BE2C (cell line): ENCODE measurements around the gene ADAMTSL1.

Source experiments
- DNase-seq: peaks from one replicate; pipeline ENCODE4 v3.0.0-alpha.2; 2020
- H3K27me3 ChIP-seq: fragments of 250-450 bp; sonication (Bioruptor Pico); 2 replicates; pipeline ENCODE4 v1.5.1; 2020; ENCODE audit warnings: mild to moderate bottlenecking
- H3K36me3 ChIP-seq: fragments of 250-450 bp; sonication (Bioruptor Pico); 2 replicates; pipeline ENCODE4 v1.5.1; 2020; ENCODE audit warnings: mild to moderate bottlenecking
- H3K4me1 ChIP-seq: fragments of 250-450 bp; sonication (Bioruptor Pico); 2 replicates; pipeline ENCODE4 v1.5.1; 2020
- H3K4me3 ChIP-seq: 2 replicates; pipeline ENCODE4 v1.5.1; 2011; ENCODE audit warnings: low read depth, low read length
- H3K9me3 ChIP-seq: fragments of 250-450 bp; sonication (Bioruptor Pico); 2 replicates; pipeline ENCODE4 v1.5.1; 2020
- CTCF ChIP-seq: IDR thresholded peaks from 2 replicates; pipeline ENCODE4 v1.5.1; 2012; ENCODE audit warnings: mild to moderate bottlenecking, low read depth, low read length

Gene ADAMTSL1

GRCh38 chr9:18829873-18830272, 355.9 kb downstream of the ADAMTSL1 start:
- no peaks in the 10 kb centered on the region for H3K36me3 ChIP-seq
- no peak overlapping the region for H3K4me3 ChIP-seq
- DNase-seq = peak; percentile 24
- no peaks in the 10 kb centered on the region for H3K9me3 ChIP-seq
- TF ChIP-seq CTCF = no peak
- no peaks in the 10 kb centered on the region for H3K4me1 ChIP-seq
- no peaks in the 10 kb centered on the region for H3K27me3 ChIP-seq

GRCh38 chr9:18834740-18835361, 360.9 kb downstream of the ADAMTSL1 start:
- Histone ChIP-seq H3K27me3 (no peaks in the 10 kb centered on the region), H3K4me3 (no peak overlapping the region), H3K4me1 (no peaks in the 10 kb centered on the region), H3K36me3 (no peaks in the 10 kb centered on the region), H3K9me3 (no peaks in the 10 kb centered on the region)
- DNase-seq = no peak
- TF ChIP-seq CTCF = no peak

GRCh38 chr9:18837402-18837801, 363.4 kb downstream of the ADAMTSL1 start:
- no peak overlapping the region for H3K4me3 ChIP-seq
- no peaks in the 10 kb centered on the region for H3K27me3 ChIP-seq
- H3K4me1 ChIP-seq = no peaks in the 10 kb centered on the region
- H3K9me3 ChIP-seq = no peaks in the 10 kb centered on the region
- no peaks in the 10 kb centered on the region for H3K36me3 ChIP-seq
- DNase-seq = no peak
- TF ChIP-seq CTCF = no peak

- Histone ChIP-seq H3K27me3 (no peaks in the 10 kb centered on the region), H3K4me1 (peaks cover 13% of the 10 kb centered on the region), H3K9me3 (no peaks in the 10 kb centered on the region), H3K4me3 (no peak overlapping the region), H3K36me3 (no peaks in the 10 kb centered on the region)
- no peak for TF ChIP-seq CTCF
- peak; percentile 61 for DNase-seq
Measured at GRCh38 chr9:18847576-18848275, 373.8 kb downstream of the ADAMTSL1 start.

GRCh38 chr9:18848657-18849056, 374.7 kb downstream of the ADAMTSL1 start:
- Histone ChIP-seq H3K4me3 (no peak overlapping the region), H3K36me3 (no peaks in the 10 kb centered on the region), H3K4me1 (peaks cover 13% of the 10 kb centered on the region), H3K27me3 (no peaks in the 10 kb centered on the region), H3K9me3 (no peaks in the 10 kb centered on the region)
- no peak for DNase-seq
- TF ChIP-seq CTCF = no peak

- no peak for TF ChIP-seq CTCF
- DNase-seq = no peak
Measured at GRCh38 chr9:18849270-18849669, 375.3 kb downstream of the ADAMTSL1 start.

More at GRCh38 chr9:18849270-18849669, 375.3 kb downstream of the ADAMTSL1 start:
- no peaks in the 10 kb centered on the region for H3K9me3 ChIP-seq
- H3K4me1 ChIP-seq = peaks cover 13% of the 10 kb centered on the region
- H3K36me3 ChIP-seq = no peaks in the 10 kb centered on the region
- no peaks in the 10 kb centered on the region for H3K27me3 ChIP-seq
- no peak overlapping the region for H3K4me3 ChIP-seq
